GM23338 (cell line): Measurements from ENCODE around the gene LPCAT3. TPM values are rescaled to one million over a fixed set of nuclear protein-coding genes. Genes with fewer than 3 reads are reported as not detected.

Experiments used
- ATAC-seq: fragments of 200-7000 bp; cut with Tn5 transposase; 3 replicates; pipeline ENCODE4 v1.9.1; 2020
- DNase-seq: peaks from one replicate; pipeline ENCODE4 v3.0.0-alpha.2; 2015; ENCODE audit warnings: low spot score
- H2AFZ ChIP-seq: fragments of 200-600 bp; sonication (generic); 2 replicates; pipeline ENCODE4 v1.8.0; 2016; ENCODE audit warnings: antibody characterized with exemption, mild to moderate bottlenecking, moderate library complexity
- H3F3A ChIP-seq: fragments of 200-600 bp; sonication (generic); replicated peaks from 2 replicates; pipeline ENCODE4 v1.8.0; 2017; ENCODE audit warnings: antibody characterized with exemption, mixed run types, low read depth
- H3K27ac ChIP-seq: fragments of 200-600 bp; sonication (generic); 2 replicates; pipeline ENCODE4 v1.6.1; 2016; ENCODE audit warnings: low read depth
- H3K27me3 ChIP-seq: fragments of 200-600 bp; sonication (generic); 2 replicates; pipeline ENCODE4 v1.8.0; 2016; ENCODE audit warnings: mild to moderate bottlenecking, mixed run types, moderate library complexity; ENCODE audit not compliant: insufficient read depth
- H3K36me3 ChIP-seq: fragments of 200-600 bp; sonication (generic); 2 replicates; pipeline ENCODE4 v1.8.0; 2016; ENCODE audit warnings: mild to moderate bottlenecking; ENCODE audit not compliant: insufficient read depth
- H3K4me1 ChIP-seq: fragments of 200-600 bp; sonication (generic); 2 replicates; pipeline ENCODE4 v1.8.0; 2016; ENCODE audit warnings: mild to moderate bottlenecking, moderate library complexity; ENCODE audit not compliant: insufficient read depth
- H3K4me2 ChIP-seq: fragments of 200-600 bp; sonication (generic); 2 replicates; pipeline ENCODE4 v1.7.1; 2017; ENCODE audit warnings: mixed run types
- H3K4me3 ChIP-seq: fragments of 200-600 bp; sonication (generic); 2 replicates; pipeline ENCODE4 v1.6.1; 2016; ENCODE audit warnings: mixed run types
- H3K79me2 ChIP-seq: fragments of 200-600 bp; sonication (generic); replicated peaks from 2 replicates; pipeline ENCODE4 v1.8.0; 2017; ENCODE audit warnings: mild to moderate bottlenecking; ENCODE audit not compliant: insufficient read depth
- H3K9me2 ChIP-seq: fragments of 200-600 bp; sonication (generic); 2 replicates; pipeline ENCODE4 v1.8.0; 2017; ENCODE audit not compliant: insufficient read depth
- H4K20me1 ChIP-seq: fragments of 200-600 bp; sonication (generic); replicated peaks from 2 replicates; pipeline ENCODE4 v1.8.0; 2017; ENCODE audit warnings: mild to moderate bottlenecking; ENCODE audit not compliant: insufficient read depth
- H3K27ac Mint-ChIP-seq: 2 replicates; pipeline ENCODE4 v1.8.0; 2020; ENCODE audit warnings: inconsistent platforms, mild to moderate bottlenecking, moderate library complexity, mixed read lengths
- H3K27me3 Mint-ChIP-seq: 3 replicates; pipeline ENCODE4 v1.8.0; 2022; ENCODE audit warnings: low read depth, mild to moderate bottlenecking, moderate library complexity, mixed read lengths, inconsistent platforms; ENCODE audit not compliant: insufficient read depth, poor library complexity
- H3K36me3 Mint-ChIP-seq: 3 replicates; pipeline ENCODE4 v1.8.0; 2021; ENCODE audit warnings: low read depth, mild to moderate bottlenecking, inconsistent platforms, moderate library complexity, mixed read lengths
- H3K4me1 Mint-ChIP-seq: 3 replicates; pipeline ENCODE4 v1.8.0; 2020; ENCODE audit warnings: mild to moderate bottlenecking, inconsistent platforms, mixed read lengths
- H3K4me3 Mint-ChIP-seq: 3 replicates; pipeline ENCODE4 v1.8.0; 2021; ENCODE audit warnings: moderate library complexity, mild to moderate bottlenecking, inconsistent platforms, mixed read lengths
- H3K9me3 Mint-ChIP-seq: 3 replicates; pipeline ENCODE4 v1.8.0; 2020; ENCODE audit warnings: moderate library complexity, mild to moderate bottlenecking, inconsistent platforms, mixed read lengths
- CREB1 ChIP-seq: fragments of 250-450 bp; sonication (Bioruptor Pico); IDR thresholded peaks from 2 replicates; pipeline ENCODE4 v1.5.0; 2020; ENCODE audit warnings: low read depth, mild to moderate bottlenecking, moderate library complexity
- EZH2 ChIP-seq: fragments of 200-600 bp; sonication (generic); IDR thresholded peaks from one replicate; pipeline ENCODE4 v1.8.0; 2017; ENCODE audit warnings: antibody characterized with exemption, mild to moderate bottlenecking, low read depth; ENCODE audit not compliant: unreplicated experiment
- EZH2phosphoT487 ChIP-seq: fragments of 200-600 bp; sonication (generic); IDR thresholded peaks from one replicate; pipeline ENCODE4 v1.8.1; 2018; ENCODE audit warnings: antibody characterized with exemption; ENCODE audit not compliant: unreplicated experiment
- JUNB ChIP-seq: IDR thresholded peaks from one replicate; pipeline ENCODE4 v1.6.1; 2016; ENCODE audit warnings: antibody characterized with exemption; ENCODE audit not compliant: unreplicated experiment
- NANOG ChIP-seq: IDR thresholded peaks from 2 replicates; pipeline ENCODE4 v1.6.1; 2016; ENCODE audit warnings: antibody characterized with exemption, borderline replicate concordance
- POLR2AphosphoS5 ChIP-seq: IDR thresholded peaks from 2 replicates; pipeline ENCODE4 v1.6.1; 2016; ENCODE audit warnings: antibody characterized with exemption, low read depth
- STAT1 ChIP-seq: IDR thresholded peaks from one replicate; pipeline ENCODE4 v1.6.1; 2016; ENCODE audit warnings: antibody characterized with exemption; ENCODE audit not compliant: unreplicated experiment
- ZNF114 ChIP-seq: fragments of 250-450 bp; sonication (Bioruptor Pico); IDR thresholded peaks from 2 replicates; pipeline ENCODE4 v1.5.0; 2020; ENCODE audit warnings: mild to moderate bottlenecking, moderate library complexity
- ZNF331 ChIP-seq: fragments of 250-450 bp; sonication (Bioruptor Pico); IDR thresholded peaks from 2 replicates; pipeline ENCODE4 v1.5.0; 2020; ENCODE audit warnings: low read depth, mild to moderate bottlenecking, moderate library complexity
- ZNF462 ChIP-seq: fragments of 250-450 bp; sonication (Bioruptor Pico); IDR thresholded peaks from 2 replicates; pipeline ENCODE4 v1.5.0; 2020; ENCODE audit warnings: mild to moderate bottlenecking, moderate library complexity
- polyA plus RNA-seq: library from polyadenylated mRNA; unstranded; fragments of >200 nt; fragmentation: Nextera tagmentation; extraction: Ambion mirVana; gene quantifications from 2 replicates; pipeline ENCODE4 v1.2.1, GENCODE V29; 2016
- total RNA-seq: library from RNA; depleted of rRNA; stranded (reverse); fragments of >200 nt; shearing (Covaris generic); gene quantifications from 2 replicates; pipeline ENCODE4 v1.2.3, GENCODE V29; 2014
- TF ChIP-seq, protein P1 (sequence below): IDR thresholded peaks from 2 replicates; pipeline ENCODE4 v1.6.1; 2016; ENCODE audit warnings: antibody characterized with exemption
- TF ChIP-seq, protein P2 (sequence below): IDR thresholded peaks from one replicate; pipeline ENCODE4 v1.6.1; 2018; ENCODE audit warnings: antibody characterized with exemption; ENCODE audit not compliant: unreplicated experiment
- TF ChIP-seq, protein P3 (sequence below), 2 experiments: fragments of 200-600 bp in 1 of 2; sonication (generic) in 1 of 2; conservative IDR thresholded peaks; 2 replicates each; pipeline versions ENCODE4 v1.5.1 to v1.6.1; 2016 to 2017; ENCODE audit warnings: antibody characterized with exemption in 2 of 2, low read depth in 2 of 2, mild to moderate bottlenecking in 2 of 2, moderate library complexity in 1 of 2

The LPCAT3 gene
- total and polyA plus RNA-seq, 2 experiments from 2014 or later: 21.4 to 51.5 TPM

DNA sequence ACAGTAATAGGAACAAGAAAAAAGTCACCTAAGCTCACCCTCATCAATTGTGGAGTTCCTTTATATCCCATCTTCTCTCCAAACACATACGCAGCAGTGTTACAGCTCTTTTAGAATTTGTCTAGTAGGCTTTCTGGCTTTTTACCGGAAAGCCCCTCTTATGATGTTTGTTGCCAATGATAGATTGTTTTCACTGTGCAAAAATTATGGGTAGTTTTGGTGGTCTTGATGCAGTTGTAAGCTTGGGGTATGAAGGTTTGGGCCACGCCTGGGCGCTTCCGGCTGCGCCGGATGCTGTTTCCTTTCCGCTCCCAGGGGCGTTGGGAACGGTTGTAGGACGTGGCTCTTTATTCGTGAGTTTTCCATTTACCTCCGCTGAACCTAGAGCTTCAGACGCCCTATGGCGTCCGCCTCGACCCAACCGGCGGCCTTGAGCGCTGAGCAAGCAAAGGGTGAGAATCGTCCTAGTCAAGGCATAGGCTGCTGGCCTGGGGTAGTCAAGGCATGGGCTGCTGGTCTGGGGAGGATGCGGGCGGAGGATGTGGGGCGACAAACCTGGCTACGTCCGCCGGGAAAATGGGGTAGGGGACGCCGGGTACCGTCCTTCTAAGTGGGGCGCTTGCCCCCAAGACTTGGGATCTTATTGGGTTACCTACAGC is 74.4 kb downstream of the LPCAT3 start, which contains the start of the genes C12orf57 and RNU7-1 (continued):
- no peak for TF ChIP-seq STAT1
- TF ChIP-seq ZNF114 (CRISPR knock-in tag): no peak

- H2AFZ ChIP-seq: no peak overlapping the region
- no peak for TF ChIP-seq ZNF462 (CRISPR knock-in tag)
- no peak for TF ChIP-seq EZH2
- TF ChIP-seq ZNF331 (CRISPR knock-in tag): no peak
- TF ChIP-seq, protein P1, sequence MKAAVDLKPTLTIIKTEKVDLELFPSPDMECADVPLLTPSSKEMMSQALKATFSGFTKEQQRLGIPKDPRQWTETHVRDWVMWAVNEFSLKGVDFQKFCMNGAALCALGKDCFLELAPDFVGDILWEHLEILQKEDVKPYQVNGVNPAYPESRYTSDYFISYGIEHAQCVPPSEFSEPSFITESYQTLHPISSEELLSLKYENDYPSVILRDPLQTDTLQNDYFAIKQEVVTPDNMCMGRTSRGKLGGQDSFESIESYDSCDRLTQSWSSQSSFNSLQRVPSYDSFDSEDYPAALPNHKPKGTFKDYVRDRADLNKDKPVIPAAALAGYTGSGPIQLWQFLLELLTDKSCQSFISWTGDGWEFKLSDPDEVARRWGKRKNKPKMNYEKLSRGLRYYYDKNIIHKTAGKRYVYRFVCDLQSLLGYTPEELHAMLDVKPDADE: no peak
- TF ChIP-seq, protein P2, sequence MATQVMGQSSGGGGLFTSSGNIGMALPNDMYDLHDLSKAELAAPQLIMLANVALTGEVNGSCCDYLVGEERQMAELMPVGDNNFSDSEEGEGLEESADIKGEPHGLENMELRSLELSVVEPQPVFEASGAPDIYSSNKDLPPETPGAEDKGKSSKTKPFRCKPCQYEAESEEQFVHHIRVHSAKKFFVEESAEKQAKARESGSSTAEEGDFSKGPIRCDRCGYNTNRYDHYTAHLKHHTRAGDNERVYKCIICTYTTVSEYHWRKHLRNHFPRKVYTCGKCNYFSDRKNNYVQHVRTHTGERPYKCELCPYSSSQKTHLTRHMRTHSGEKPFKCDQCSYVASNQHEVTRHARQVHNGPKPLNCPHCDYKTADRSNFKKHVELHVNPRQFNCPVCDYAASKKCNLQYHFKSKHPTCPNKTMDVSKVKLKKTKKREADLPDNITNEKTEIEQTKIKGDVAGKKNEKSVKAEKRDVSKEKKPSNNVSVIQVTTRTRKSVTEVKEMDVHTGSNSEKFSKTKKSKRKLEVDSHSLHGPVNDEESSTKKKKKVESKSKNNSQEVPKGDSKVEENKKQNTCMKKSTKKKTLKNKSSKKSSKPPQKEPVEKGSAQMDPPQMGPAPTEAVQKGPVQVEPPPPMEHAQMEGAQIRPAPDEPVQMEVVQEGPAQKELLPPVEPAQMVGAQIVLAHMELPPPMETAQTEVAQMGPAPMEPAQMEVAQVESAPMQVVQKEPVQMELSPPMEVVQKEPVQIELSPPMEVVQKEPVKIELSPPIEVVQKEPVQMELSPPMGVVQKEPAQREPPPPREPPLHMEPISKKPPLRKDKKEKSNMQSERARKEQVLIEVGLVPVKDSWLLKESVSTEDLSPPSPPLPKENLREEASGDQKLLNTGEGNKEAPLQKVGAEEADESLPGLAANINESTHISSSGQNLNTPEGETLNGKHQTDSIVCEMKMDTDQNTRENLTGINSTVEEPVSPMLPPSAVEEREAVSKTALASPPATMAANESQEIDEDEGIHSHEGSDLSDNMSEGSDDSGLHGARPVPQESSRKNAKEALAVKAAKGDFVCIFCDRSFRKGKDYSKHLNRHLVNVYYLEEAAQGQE: no peak
- TF ChIP-seq, protein P3, sequence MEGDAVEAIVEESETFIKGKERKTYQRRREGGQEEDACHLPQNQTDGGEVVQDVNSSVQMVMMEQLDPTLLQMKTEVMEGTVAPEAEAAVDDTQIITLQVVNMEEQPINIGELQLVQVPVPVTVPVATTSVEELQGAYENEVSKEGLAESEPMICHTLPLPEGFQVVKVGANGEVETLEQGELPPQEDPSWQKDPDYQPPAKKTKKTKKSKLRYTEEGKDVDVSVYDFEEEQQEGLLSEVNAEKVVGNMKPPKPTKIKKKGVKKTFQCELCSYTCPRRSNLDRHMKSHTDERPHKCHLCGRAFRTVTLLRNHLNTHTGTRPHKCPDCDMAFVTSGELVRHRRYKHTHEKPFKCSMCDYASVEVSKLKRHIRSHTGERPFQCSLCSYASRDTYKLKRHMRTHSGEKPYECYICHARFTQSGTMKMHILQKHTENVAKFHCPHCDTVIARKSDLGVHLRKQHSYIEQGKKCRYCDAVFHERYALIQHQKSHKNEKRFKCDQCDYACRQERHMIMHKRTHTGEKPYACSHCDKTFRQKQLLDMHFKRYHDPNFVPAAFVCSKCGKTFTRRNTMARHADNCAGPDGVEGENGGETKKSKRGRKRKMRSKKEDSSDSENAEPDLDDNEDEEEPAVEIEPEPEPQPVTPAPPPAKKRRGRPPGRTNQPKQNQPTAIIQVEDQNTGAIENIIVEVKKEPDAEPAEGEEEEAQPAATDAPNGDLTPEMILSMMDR (conservative IDR thresholded peaks at IDR 0.05; ENCODE audit: low read depth in 2 of 2): no peak
- TF ChIP-seq ZNF114 (CRISPR knock-in tag): no peak
- TF ChIP-seq JUNB: no peak
- no peak for TF ChIP-seq CREB1 (CRISPR knock-in tag)
- TF ChIP-seq POLR2AphosphoS5: no peak
- no peak for TF ChIP-seq STAT1
- TF ChIP-seq EZH2phosphoT487: no peak
- TF ChIP-seq NANOG: no peak
- H3K27me3 ChIP-seq: no peaks in the 10 kb centered on the region
- no peaks in the 10 kb centered on the region for H3K9me2 ChIP-seq
- Mint-ChIP-seq H3K4me3 (peak overlapping the region; percentile 96), H3K9me3 (peaks cover 6% of the 10 kb centered on the region; the same call in 2 of the 3 replicates), H3K27me3 (peaks cover 58% of the 10 kb centered on the region), H3K36me3 (peaks cover 31% of the 10 kb centered on the region), H3K4me1 (peaks cover 55% of the 10 kb centered on the region), H3K27ac (peak overlapping the region; percentile 100)
- DNase-seq (peak; percentile 96), ATAC-seq (peak; percentile 24)
- H3K4me3 ChIP-seq: peak overlapping the region; percentile 70
- peak overlapping the region; percentile 79 for H3K4me2 ChIP-seq
- H3K4me1 ChIP-seq: peaks cover 23% of the 10 kb centered on the region
- H3F3A ChIP-seq: peaks cover 38% of the 10 kb centered on the region
- peak overlapping the region; percentile 87 for H3K27ac ChIP-seq
- H3K79me2 ChIP-seq: 0 out of 2 replicates have a peak, but pooled peaks cover 10% of the 10 kb centered on the region
- H3K36me3 ChIP-seq: no peaks in the 10 kb centered on the region
- H4K20me1 ChIP-seq: no peaks in the 10 kb centered on the region; the same call in 1 of the 2 replicates
Observed at GRCh38 chr12:6943389-6943721, 74.9 kb downstream of the LPCAT3 start.
